ENCODE results near the gene SPATA21.

DNA sequence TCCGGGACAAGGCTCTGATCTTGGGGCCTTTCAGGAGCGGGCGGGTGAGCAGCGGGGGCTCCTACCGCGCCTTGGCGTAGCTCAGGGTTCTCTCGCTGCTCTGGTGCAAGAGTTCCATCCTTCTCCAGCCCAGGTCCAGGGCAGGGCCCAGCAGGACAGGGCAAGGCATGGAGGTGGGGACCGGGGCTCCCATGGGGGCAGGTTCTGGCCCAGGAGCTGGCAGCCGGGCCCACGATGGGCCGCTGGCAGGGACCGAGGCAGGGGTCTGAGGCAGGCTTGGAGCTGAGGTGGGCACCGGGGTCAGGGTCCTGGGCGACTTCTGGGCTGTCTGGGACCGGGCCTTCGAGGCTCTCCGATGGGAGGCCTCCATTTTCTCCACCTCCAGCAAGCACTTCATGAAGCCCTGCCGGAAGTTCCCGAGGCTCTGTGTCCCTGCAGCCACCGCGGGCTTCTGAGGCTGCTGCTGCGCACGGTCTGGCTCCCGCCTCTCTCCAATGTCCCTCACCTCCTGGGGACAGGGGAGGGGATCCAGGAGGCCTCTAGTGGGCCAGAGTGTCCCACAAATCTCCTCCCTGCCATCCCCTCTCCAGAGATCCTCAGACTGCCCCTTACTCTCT, 27.6 kb downstream of the SPATA21 start:
- no peak for TF ChIP-seq POLR2A (IDR thresholded peaks at IDR 0.05; ENCODE audit: low read depth, low read length)
- no peak for TF ChIP-seq CTCF (IDR thresholded peaks at IDR 0.05; ENCODE audit: extremely low read depth in 1 of 2, insufficient read depth in 1 of 2, low read depth in 1 of 2, low read length in 2 of 2)
- no peak for TF ChIP-seq EZH2 (IDR thresholded peaks at IDR 0.05; ENCODE audit: borderline replicate concordance, low read depth, low read length, severe bottlenecking)
